ENCODE data around the gene TSR1.

The TSR1 gene

DNA sequence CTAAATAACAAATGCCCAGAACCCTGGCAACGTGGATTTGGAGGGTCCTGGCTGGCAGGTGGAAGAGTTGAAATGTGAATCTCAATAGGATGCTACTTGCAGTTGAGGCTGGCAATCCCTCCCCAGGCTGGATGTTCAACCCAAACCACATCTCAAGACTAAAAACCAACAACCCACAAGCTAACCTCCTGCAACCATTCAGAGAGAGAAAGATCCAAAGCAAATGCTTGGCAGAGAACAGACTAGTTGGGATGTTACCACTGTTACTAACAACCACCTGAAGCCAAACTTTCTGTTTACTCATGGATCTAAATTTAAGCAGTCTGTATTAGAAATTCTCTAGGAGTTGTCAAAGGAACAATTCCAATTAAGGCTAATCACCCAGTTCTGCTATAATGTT, 60.5 kb downstream of the TSR1 start:
- no peak for DNase-seq

DNA sequence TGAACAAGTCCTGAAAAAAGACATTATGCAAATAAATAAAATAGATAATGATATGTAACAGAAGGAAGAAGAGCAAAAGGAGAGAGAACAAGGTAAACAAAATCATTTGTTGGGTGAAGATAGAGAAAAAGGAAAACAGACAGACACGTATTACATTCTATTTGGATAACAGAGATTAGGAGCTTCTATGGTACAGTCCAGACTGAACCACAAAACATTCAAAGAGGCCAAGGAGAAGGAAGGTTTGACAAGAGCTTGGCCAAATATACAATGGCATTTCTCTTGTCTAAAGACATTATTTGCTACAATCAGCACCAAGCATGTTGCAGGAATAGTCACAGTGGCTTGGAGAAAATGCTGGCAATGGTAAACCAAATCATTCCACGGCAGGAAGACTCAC, 61.8 kb downstream of the TSR1 start:
- no peak for DNase-seq

All from NCI-H1417 treated with DMSO at 0.1 percent for 48 hours (cell line).